ENCODE results near the gene SOX4. TPM values are rescaled to one million over a fixed set of nuclear protein-coding genes. Genes with fewer than 3 reads are reported as not detected.
A peak's percentile ranks its signal among the peaks of the same experiment; 100 is the strongest.

The SOX4 gene
- total and polyA plus RNA-seq, 4 donors = 8.2 to 61.4 (median 19.9) TPM

DNA sequence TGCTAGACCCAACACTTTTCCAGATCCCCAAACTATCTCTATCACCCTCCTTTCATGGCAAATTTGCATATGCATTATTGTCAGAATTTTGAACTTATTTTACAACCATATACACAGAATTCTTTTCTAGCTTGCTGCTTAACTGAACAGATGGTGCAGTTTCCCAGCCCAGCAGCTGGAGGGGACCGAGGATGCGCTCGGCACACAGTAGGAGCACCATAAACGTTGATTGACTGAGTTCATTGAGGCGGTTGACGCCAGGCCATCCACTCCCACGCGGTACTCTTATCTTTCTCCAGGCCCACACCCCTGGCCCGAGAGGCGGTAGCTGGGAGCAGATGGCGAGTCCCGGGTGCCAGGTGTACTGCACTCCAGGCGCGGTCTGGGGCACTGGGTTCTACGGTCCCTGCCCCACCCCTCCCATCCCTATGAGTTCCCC lies 6.8 kb upstream of the SOX4 start:
- ATAC-seq (ENCODE audit: insufficient read depth, low FRiP score) (no peak), DNase-seq (no peak)
- Histone ChIP-seq H3K4me3 (no peak overlapping the region), H3K27me3 (ENCODE audit: control insufficient read depth in 3 of 3, insufficient read depth in 3 of 3, low read length in 2 of 3) (no peaks in the 10 kb centered on the region), H3K9ac (ENCODE audit: insufficient read depth in 1 of 2, low read length in 2 of 2) (peak overlapping the region; percentile 88 to 99), H3K27ac (ENCODE audit: low read depth in 1 of 2, low read length in 1 of 2) (peak overlapping the region; percentile 79 to 93), H3K4me1 (ENCODE audit: control insufficient read depth in 5 of 5, insufficient read depth in 5 of 5, low read length in 5 of 5) (peaks cover 0 to 14% (median 0%) of the 10 kb centered on the region in 5 donors), H3K36me3 (ENCODE audit: control insufficient read depth in 4 of 4, insufficient read depth in 4 of 4, low read length in 4 of 4) (no peaks in the 10 kb centered on the region), H3K9me3 (ENCODE audit: control insufficient read depth in 4 of 4, insufficient read depth in 3 of 4, low read length in 3 of 4) (peaks cover 0 to 6% (median under 1%) of the 10 kb centered on the region in 4 donors)
- 5 to 9% methylated on average over 15 of the region's 15 CpGs for WGBS, 2 donors
- TF ChIP-seq, protein P1, sequence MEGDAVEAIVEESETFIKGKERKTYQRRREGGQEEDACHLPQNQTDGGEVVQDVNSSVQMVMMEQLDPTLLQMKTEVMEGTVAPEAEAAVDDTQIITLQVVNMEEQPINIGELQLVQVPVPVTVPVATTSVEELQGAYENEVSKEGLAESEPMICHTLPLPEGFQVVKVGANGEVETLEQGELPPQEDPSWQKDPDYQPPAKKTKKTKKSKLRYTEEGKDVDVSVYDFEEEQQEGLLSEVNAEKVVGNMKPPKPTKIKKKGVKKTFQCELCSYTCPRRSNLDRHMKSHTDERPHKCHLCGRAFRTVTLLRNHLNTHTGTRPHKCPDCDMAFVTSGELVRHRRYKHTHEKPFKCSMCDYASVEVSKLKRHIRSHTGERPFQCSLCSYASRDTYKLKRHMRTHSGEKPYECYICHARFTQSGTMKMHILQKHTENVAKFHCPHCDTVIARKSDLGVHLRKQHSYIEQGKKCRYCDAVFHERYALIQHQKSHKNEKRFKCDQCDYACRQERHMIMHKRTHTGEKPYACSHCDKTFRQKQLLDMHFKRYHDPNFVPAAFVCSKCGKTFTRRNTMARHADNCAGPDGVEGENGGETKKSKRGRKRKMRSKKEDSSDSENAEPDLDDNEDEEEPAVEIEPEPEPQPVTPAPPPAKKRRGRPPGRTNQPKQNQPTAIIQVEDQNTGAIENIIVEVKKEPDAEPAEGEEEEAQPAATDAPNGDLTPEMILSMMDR (IDR thresholded peaks at IDR 0.05; ENCODE audit: control extremely low read depth, extremely low read depth) = no peak

DNA sequence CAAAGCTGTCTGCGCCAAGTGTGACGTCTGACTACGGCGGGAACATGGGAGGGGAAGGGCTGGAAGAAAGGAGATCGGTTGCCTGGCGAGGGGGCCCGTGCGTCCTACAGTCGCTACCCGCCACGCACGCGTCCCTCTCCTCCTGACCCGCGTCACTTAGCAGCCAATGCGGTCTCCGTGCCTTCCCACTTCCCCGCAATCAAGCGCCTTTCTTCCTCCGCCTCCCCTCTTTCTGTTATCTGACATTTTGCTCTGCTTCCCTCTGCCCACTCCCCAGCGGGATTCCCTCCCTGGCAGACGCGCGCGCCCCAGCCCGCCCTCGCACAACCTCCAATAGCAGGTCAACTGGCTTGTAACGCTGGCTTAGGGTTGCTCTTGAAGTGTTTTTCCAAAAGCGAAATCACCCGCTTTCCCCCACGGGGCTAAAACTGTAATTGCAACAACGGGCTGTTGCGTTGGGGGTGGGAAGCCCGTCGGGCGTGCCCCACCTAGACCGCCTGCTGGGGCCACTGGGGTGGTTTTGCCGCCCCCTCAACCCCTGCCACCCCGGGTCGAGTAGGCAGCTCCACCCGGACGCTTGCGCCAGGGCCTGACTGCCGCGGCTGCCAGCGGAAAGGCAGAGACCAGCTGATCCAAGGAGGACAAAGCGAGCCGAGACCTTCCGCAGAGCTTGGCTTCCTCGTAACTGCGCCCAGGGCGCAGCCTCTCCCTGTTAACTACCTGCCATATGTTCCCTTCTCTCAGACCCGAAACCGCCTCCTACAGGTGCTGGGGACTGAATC lies 6.2 kb upstream of the SOX4 start:
- Histone ChIP-seq H3K36me3 (ENCODE audit: control insufficient read depth in 4 of 4, insufficient read depth in 4 of 4, low read length in 4 of 4) (no peaks in the 10 kb centered on the region), H3K9me3 (ENCODE audit: control insufficient read depth in 4 of 4, insufficient read depth in 3 of 4, low read length in 3 of 4) (peaks cover 0 to 4% (median 0%) of the 10 kb centered on the region in 4 donors), H3K27me3 (ENCODE audit: control insufficient read depth in 3 of 3, insufficient read depth in 3 of 3, low read length in 2 of 3) (no peaks in the 10 kb centered on the region), H3K9ac (ENCODE audit: insufficient read depth in 1 of 2, low read length in 2 of 2) (peak overlapping the region; percentile 88 to 99), H3K4me3 (peak overlapping the region; percentile 57), H3K4me1 (ENCODE audit: control insufficient read depth in 5 of 5, insufficient read depth in 5 of 5, low read length in 5 of 5) (peaks cover 0 to 14% (median 0%) of the 10 kb centered on the region in 5 donors), H3K27ac (ENCODE audit: low read depth in 1 of 2, low read length in 1 of 2) (peak overlapping the region; percentile 79 to 93)
- 1% methylated on average over 50 to 54 of the region's 54 CpGs for WGBS, 2 donors
- TF ChIP-seq, protein P1 (IDR thresholded peaks at IDR 0.05; ENCODE audit: control extremely low read depth, extremely low read depth) = no peak
- peak; percentile 61 for ATAC-seq (ENCODE audit: insufficient read depth, low FRiP score)
- DNase-seq = peak; percentile 83 to 88 (median 86)

DNA sequence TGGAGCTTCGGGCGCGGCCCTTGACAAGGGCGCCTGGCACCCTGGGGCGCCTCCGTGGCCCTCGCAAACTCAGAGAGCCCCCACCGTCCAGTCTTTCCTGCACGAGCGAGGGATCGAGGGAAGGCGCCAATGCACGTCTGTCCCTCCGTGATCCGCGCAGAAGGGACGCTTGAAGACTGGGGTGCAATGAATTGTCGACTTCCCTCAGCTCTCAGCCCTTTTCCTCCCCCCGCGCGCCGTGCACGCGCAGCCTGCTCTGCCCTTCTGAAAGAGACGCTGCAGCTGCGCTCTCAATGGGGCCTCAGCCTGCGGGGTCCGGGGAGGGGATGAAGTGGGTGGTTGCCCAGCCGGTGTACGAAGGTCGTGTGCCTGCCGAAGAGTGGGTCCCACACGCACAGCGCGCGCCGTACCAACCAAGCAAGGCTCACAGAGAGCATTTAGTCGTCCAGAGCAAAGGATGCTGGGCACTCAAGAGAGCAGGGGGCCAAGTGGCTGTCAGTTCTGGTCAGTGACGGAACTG lies 5.5 kb upstream of the SOX4 start:
- TF ChIP-seq, protein P1 (IDR thresholded peaks at IDR 0.05; ENCODE audit: control extremely low read depth, extremely low read depth) = no peak
- Histone ChIP-seq H3K27ac (ENCODE audit: low read depth in 1 of 2, low read length in 1 of 2) (peak overlapping the region; percentile 79 to 93), H3K4me1 (ENCODE audit: control insufficient read depth in 5 of 5, insufficient read depth in 5 of 5, low read length in 5 of 5) (peaks cover 0 to 18% (median 0%) of the 10 kb centered on the region in 5 donors), H3K4me3 (peak overlapping the region; percentile 57), H3K9me3 (ENCODE audit: control insufficient read depth in 4 of 4, insufficient read depth in 3 of 4, low read length in 3 of 4) (no peaks in the 10 kb centered on the region), H3K27me3 (ENCODE audit: control insufficient read depth in 3 of 3, insufficient read depth in 3 of 3, low read length in 2 of 3) (no peaks in the 10 kb centered on the region), H3K9ac (ENCODE audit: insufficient read depth in 1 of 2, low read length in 2 of 2) (peak overlapping the region; percentile 88 to 99), H3K36me3 (ENCODE audit: control insufficient read depth in 4 of 4, insufficient read depth in 4 of 4, low read length in 4 of 4) (no peaks in the 10 kb centered on the region)
- DNase-seq (peak; percentile 87 to 93 (median 92)), ATAC-seq (ENCODE audit: insufficient read depth, low FRiP score) (peak; percentile 41)
- 0 to 1% methylated on average over 39 of the region's 39 CpGs for WGBS, 2 donors

Data from lung (tissue), 12 donors.